HepG2 (cell line): Measurements from ENCODE around the gene ANKS3. TPM values are rescaled to one million over a fixed set of nuclear protein-coding genes. Genes with fewer than 3 reads are reported as not detected.

Experiments used
- ATAC-seq: fragments of 200-7000 bp; cut with Tn5 transposase; 3 replicates; pipeline ENCODE4 v1.9.1; 2020; ENCODE audit warnings: mild to moderate bottlenecking, moderate library complexity
- BruUV-seq: library from RNA; stranded (reverse); fragments of 400-500 nt; replicated peaks from 2 replicates; lab custom pipeline; 2021; lab: Mats Ljungman, UMichigan
- CTCF ChIA-PET: fragments of 300-600 bp; formaldehyde crosslinking; extraction: SDS; loops from one replicate; lab custom pipeline; 2021; ENCODE audit warnings: low total read pairs, inconsistent platforms, low intra/inter-chr PET ratio; lab: Yijun Ruan, JAX
- POLR2A ChIA-PET: fragments of 350-600 bp; sonication (Branson Sonifier 250); formaldehyde crosslinking; loops from one replicate; lab custom pipeline; 2020; ENCODE audit warnings: antibody characterized with exemption, inconsistent platforms; lab: Yijun Ruan, JAX
- DNase-seq: peaks from one replicate; pipeline ENCODE4 v3.0.0-alpha.2; 2015; ENCODE audit warnings: low spot score
- FAIRE-seq: peaks from 3 replicates; lab custom pipeline; 2011; peaks lifted over from hg19 to GRCh38; lab: Jason Lieb, UNC
- H2AFZ ChIP-seq: one replicate; pipeline ENCODE4 v1.6.1; 2011; ENCODE audit warnings: low read length, inconsistent platforms
- H3K27ac ChIP-seq: fragments of 300-600 bp; 3 replicates; pipeline ENCODE4 v1.8.0; 2011; ENCODE audit warnings: mixed run types, mild to moderate bottlenecking, mixed read lengths, low read length, inconsistent platforms; ENCODE audit not compliant: insufficient read depth; ENCODE audit errors: extremely low read length
- H3K27me3 ChIP-seq, 2 experiments: fragments of 200-600 bp in 1 of 2; 2 replicates in 1 of 2; 3 replicates in 1 of 2; pipeline versions ENCODE4 v1.6.0 to v1.8.0; 2011; ENCODE audit warnings: low read length in 2 of 2, mild to moderate bottlenecking in 2 of 2, moderate library complexity in 2 of 2, inconsistent platforms in 1 of 2; ENCODE audit not compliant: insufficient read depth in 2 of 2, control insufficient read depth in 1 of 2
- H3K36me3 ChIP-seq, 2 experiments: fragments of 200-600 bp in 1 of 2; replicated peaks in 1 of 2; 2 replicates in 1 of 2; 3 replicates in 1 of 2; pipeline versions ENCODE4 v1.5.1 to v1.8.0; 2011; ENCODE audit warnings: low read length in 2 of 2, inconsistent platforms in 1 of 2; ENCODE audit not compliant: insufficient read depth in 2 of 2, control insufficient read depth in 1 of 2
- H3K4me1 ChIP-seq: 2 replicates; pipeline ENCODE4 v1.5.1; 2012; ENCODE audit warnings: low read length, inconsistent platforms; ENCODE audit not compliant: insufficient read depth
- H3K4me2 ChIP-seq: 2 replicates; pipeline ENCODE4 v1.6.0; 2011; ENCODE audit warnings: low read depth, low read length, inconsistent platforms
- H3K4me3 ChIP-seq, 3 experiments: fragments of 200-600 bp in 1 of 3; sonication (generic), shearing (Covaris generic) in 1 of 3; replicated peaks in 1 of 3; 2 replicates each; pipeline ENCODE4 v1.5.1; 2011 to 2016; ENCODE audit warnings: low read length in 3 of 3, inconsistent platforms in 2 of 3, low read depth in 2 of 3, mild to moderate bottlenecking in 2 of 3, control low read depth in 1 of 3, mixed read lengths in 1 of 3; ENCODE audit not compliant: insufficient read depth in 1 of 3
- H3K79me2 ChIP-seq: one replicate; pipeline ENCODE4 v1.6.1; 2011; ENCODE audit warnings: low read length, inconsistent platforms; ENCODE audit not compliant: insufficient read depth
- H3K9ac ChIP-seq: 2 replicates; pipeline ENCODE4 v1.6.0; 2011; ENCODE audit warnings: mild to moderate bottlenecking, low read depth, low read length, inconsistent platforms; ENCODE audit not compliant: insufficient read depth
- H3K9me3 ChIP-seq: 2 replicates; pipeline ENCODE4 v1.5.1; 2012; ENCODE audit warnings: mild to moderate bottlenecking, low read length
- H4K20me1 ChIP-seq: 2 replicates; pipeline ENCODE4 v1.6.0; 2011; ENCODE audit warnings: inconsistent platforms, mild to moderate bottlenecking, low read length, moderate library complexity; ENCODE audit not compliant: insufficient read depth
- AGO1 ChIP-seq: fragments of 200-400 bp; formaldehyde crosslinking; IDR thresholded peaks from 2 replicates; pipeline ENCODE4 v1.6.1; 2017; ENCODE audit warnings: mild to moderate bottlenecking, low read depth, low read length, moderate library complexity; ENCODE audit not compliant: poor library complexity, severe bottlenecking
- ARNT2 ChIP-seq: sonication (generic); formaldehyde crosslinking; IDR thresholded peaks from 2 replicates; pipeline ENCODE4 v1.8.0; 2022; ENCODE audit warnings: mild to moderate bottlenecking, low read depth, missing genetic modification reagents, moderate library complexity
- BRD4 ChIP-seq: sonication (generic); formaldehyde crosslinking; IDR thresholded peaks from 2 replicates; pipeline ENCODE4 v1.4.0; 2020; ENCODE audit warnings: missing genetic modification reagents
- CHCHD3 ChIP-seq: sonication (generic); formaldehyde crosslinking; IDR thresholded peaks from 2 replicates; pipeline ENCODE4 v1.8.0; 2022; ENCODE audit warnings: mild to moderate bottlenecking, missing genetic modification reagents, moderate library complexity
- CSRNP2 ChIP-seq: sonication (generic); formaldehyde crosslinking; conservative IDR thresholded peaks from 2 replicates; pipeline ENCODE4 v1.8.0; 2022; ENCODE audit warnings: low read depth, missing genetic modification reagents
- FUBP1 ChIP-seq: sonication (generic); formaldehyde crosslinking; IDR thresholded peaks from 2 replicates; pipeline ENCODE4 v1.5.1; 2020; ENCODE audit warnings: missing genetic modification reagents, mild to moderate bottlenecking, borderline replicate concordance
- HHEX ChIP-seq: IDR thresholded peaks from 2 replicates; pipeline ENCODE4 v1.6.1; 2016; ENCODE audit warnings: control low read depth
- KDM3A ChIP-seq: IDR thresholded peaks from 2 replicates; pipeline ENCODE4 v1.6.1; 2018; ENCODE audit warnings: low read depth, missing compliant biosample characterization
- LCORL ChIP-seq, 2 experiments: fragments of 450-650 bp in 1 of 2; sonication (generic) in 1 of 2; formaldehyde crosslinking in 1 of 2; IDR thresholded peaks; 2 replicates each; pipeline versions ENCODE4 v1.5.0 to v1.6.1; 2017 to 2020; ENCODE audit warnings: antibody characterized with exemption in 1 of 2, missing genetic modification reagents in 1 of 2
- MXD1 ChIP-seq: sonication (generic); formaldehyde crosslinking; IDR thresholded peaks from 2 replicates; pipeline ENCODE4 v1.4.0; 2020; ENCODE audit warnings: mild to moderate bottlenecking, missing genetic modification reagents
- MXI1 ChIP-seq: IDR thresholded peaks from 3 replicates; pipeline ENCODE4 v1.6.1; 2012; ENCODE audit warnings: low read depth, low read length, inconsistent platforms, borderline replicate concordance
- NCOR1 ChIP-seq: fragments of 200-600 bp; sonication (generic); IDR thresholded peaks from 2 replicates; pipeline ENCODE4 v1.7.0; 2017; ENCODE audit warnings: antibody characterized with exemption, low read length, borderline replicate concordance
- NR2F2 ChIP-seq: IDR thresholded peaks from 2 replicates; pipeline ENCODE4 v1.6.1; 2012; ENCODE audit warnings: low read depth, inconsistent platforms, borderline replicate concordance
- SRF ChIP-seq: IDR thresholded peaks from 2 replicates; pipeline ENCODE4 v1.6.1; 2011; ENCODE audit warnings: mild to moderate bottlenecking, low read depth, low read length, moderate library complexity
- TEAD2 ChIP-seq: sonication (generic); formaldehyde crosslinking; IDR thresholded peaks from 2 replicates; pipeline ENCODE4 v1.9.0; 2021; ENCODE audit warnings: missing genetic modification reagents
- ZBTB42 ChIP-seq: sonication (generic); formaldehyde crosslinking; IDR thresholded peaks from 2 replicates; pipeline ENCODE4 v1.5.0; 2020; ENCODE audit warnings: mild to moderate bottlenecking, missing genetic modification reagents
- ZNF232 ChIP-seq: sonication (generic); formaldehyde crosslinking; IDR thresholded peaks from 2 replicates; pipeline ENCODE4 v1.4.0; 2020; ENCODE audit warnings: missing genetic modification reagents, borderline replicate concordance
- ZNF33A ChIP-seq: sonication (generic); formaldehyde crosslinking; IDR thresholded peaks from 2 replicates; pipeline ENCODE4 v1.5.1; 2020; ENCODE audit warnings: missing genetic modification reagents, mild to moderate bottlenecking, moderate library complexity, borderline replicate concordance
- WGBS: methylation state at CpG from one replicate; pipeline ENCODE4 v1.1.6; 2017; ENCODE audit warnings: low lambda C conversion rate; 5-methylcytosine and 5-hydroxymethylcytosine counted together
- in situ Hi-C: cut with HindIII; loops from 2 replicates; pipeline ENCODE4 v1.10.0; 2017; ENCODE audit warnings: low pct_unique_long_range_greater_than_20kb; ENCODE audit not compliant: extremely low pct_ligation_motif_present
- intact Hi-C: fragments of 100-400 bp; cut with micrococcal nuclease; formaldehyde crosslinking; loops from one replicate; pipeline ENCODE4 v1.10.0; 2022; ENCODE audit not compliant: unreplicated experiment
- polyA plus RNA-seq, 8 experiments: library from polyadenylated mRNA; depleted of rRNA in 3 of 8; stranded (reverse) in 7 of 8; unstranded in 1 of 8; fragments of >200 nt; fragmentation: Illumina TruSeq in 4 of 8; extraction: Trizol in 4 of 8; gene quantifications; 2 replicates each; pipeline versions ENCODE4 v1.2.1 to v1.2.3, GENCODE V29; 2011 to 2016; ENCODE audit warnings: low read depth in 4 of 8, missing spikeins in 1 of 8, mixed read lengths in 1 of 8; ENCODE audit not compliant: insufficient read depth in 1 of 8
- total RNA-seq, 5 experiments: library from RNA; depleted of rRNA; stranded (reverse); fragments of >200 nt; fragmentation: Illumina TruSeq; extraction: Trizol; gene quantifications; 2 replicates each; pipeline ENCODE4 v1.2.3, GENCODE V29; 2016; ENCODE audit warnings: low read depth in 1 of 5

The ANKS3 gene
- total and polyA plus RNA-seq, 2 of the 13 experiments (the other 11 are each of a cell fraction or from before 2014, with no cell fraction given) = 11.4 to 15.9 TPM

GRCh38 chr16:4685292-4685691 is 48.8 kb downstream of the ANKS3 start:
- H3K4me3 ChIP-seq = no peak overlapping the region
- H3K4me1 ChIP-seq = no peaks in the 10 kb centered on the region
- in situ Hi-C loops (no loop called here), intact Hi-C loops (no loop called here)
- H3K36me3 ChIP-seq = peaks cover 29 to 54% of the 10 kb centered on the region in 2 experiments; a peak in 4 of 5 replicates
- POLR2A ChIA-PET = no interaction called here
- H3K4me2 ChIP-seq = no peak overlapping the region
- H3K9me3 ChIP-seq = no peaks in the 10 kb centered on the region
- H2AFZ ChIP-seq = no peak overlapping the region
- H3K79me2 ChIP-seq = no peaks in the 10 kb centered on the region
- BruUV-seq = no TSS peak
- H3K9ac ChIP-seq = no peak overlapping the region
- no peak for FAIRE-seq
- no peak for DNase-seq
- no peaks in the 10 kb centered on the region for H3K27me3 ChIP-seq
- CTCF ChIA-PET = no interaction called here
- ATAC-seq = no peak
- TF ChIP-seq FUBP1 (CRISPR knock-in tag) (no peak), CSRNP2 (no peak), MXI1 (no peak), AGO1 (no peak), MXD1 (no peak), NR2F2 (no peak), ZNF33A (CRISPR knock-in tag) (no peak), NCOR1 (no peak), CHCHD3 (CRISPR knock-in tag) (no peak), HHEX (CRISPR knock-in tag) (no peak), TEAD2 (no peak), ZBTB42 (CRISPR knock-in tag) (no peak), LCORL (IDR thresholded peaks at IDR 0.05) (no peak), LCORL (CRISPR knock-in tag; IDR thresholded peaks at IDR 0.05) (no peak), ARNT2 (CRISPR knock-in tag) (no peak), KDM3A (CRISPR knock-in tag) (no peak), SRF (no peak), BRD4 (no peak), ZNF232 (CRISPR knock-in tag) (no peak)
- no peaks in the 10 kb centered on the region for H4K20me1 ChIP-seq
- H3K27ac ChIP-seq = no peak overlapping the region
- WGBS = 100% methylated on average over 8 of the region's 13 CpGs
